CD4-positive, alpha-beta T cell treated with Interleukin-4 for 1 hour (primary cell): Measurements from ENCODE around the gene KLF18.
"Not testable (repeated sequence)": the region's sequence is repeated elsewhere in the genome, so short reads cannot be mapped to it uniquely, and the experiment has no call there.

ENCODE experiments used
- DNase-seq, 2 donors: peaks; one replicate each; pipeline ENCODE4 v3.0.0-alpha.2; 2020 to 2022

The KLF18 gene

GRCh38 chr1:44141531-44141930, at the start of gene KLF18:
TSS of gene KLF18 (minus strand) at chr1:44141631. CDS start at chr1:44141631, 0 bp downstream.
- no peak for DNase-seq

GRCh38 chr1:44174630-44175029, 33.2 kb upstream of the KLF18 start:
- DNase-seq = no peak

- DNase-seq = no peak
Measured at GRCh38 chr1:44170281-44170823, 28.9 kb upstream of the KLF18 start.

- no peak for DNase-seq
Measured at GRCh38 chr1:44168520-44169098, 27.2 kb upstream of the KLF18 start.

GRCh38 chr1:44161546-44161945, 20.1 kb upstream of the KLF18 start:
- DNase-seq = no peak

- DNase-seq = no peak
Measured at GRCh38 chr1:44158871-44159270, 17.4 kb upstream of the KLF18 start.

GRCh38 chr1:44157903-44158302, 16.5 kb upstream of the KLF18 start:
- no peak for DNase-seq

- no peak for DNase-seq
Measured at GRCh38 chr1:44154049-44154448, 12.6 kb upstream of the KLF18 start.

GRCh38 chr1:44152692-44153091, 11.3 kb upstream of the KLF18 start:
- DNase-seq = no peak

- DNase-seq = no peak
Measured at GRCh38 chr1:44151808-44152207, 10.4 kb upstream of the KLF18 start.

- DNase-seq = no peak
Measured at GRCh38 chr1:44151332-44151731, 9.9 kb upstream of the KLF18 start.

GRCh38 chr1:44147582-44147981, 6.2 kb upstream of the KLF18 start:
- no peak for DNase-seq

GRCh38 chr1:44146536-44147361, 5.3 kb upstream of the KLF18 start:
- no peak for DNase-seq

GRCh38 chr1:44144962-44145756, 3.7 kb upstream of the KLF18 start:
- no peak for DNase-seq

GRCh38 chr1:44139565-44139964, 1.9 kb downstream of the KLF18 start:
- not testable (repeated sequence) for DNase-seq

GRCh38 chr1:44138239-44138638, 3.2 kb downstream of the KLF18 start:
- no peak for DNase-seq

- DNase-seq = no peak
Measured at GRCh38 chr1:44135886-44136285, 5.5 kb downstream of the KLF18 start.

- no peak for DNase-seq
Measured at GRCh38 chr1:44134071-44134920, 7.1 kb downstream of the KLF18 start.

- no peak for DNase-seq
Measured at GRCh38 chr1:44131411-44131810, 10.0 kb downstream of the KLF18 start.

- no peak for DNase-seq
Measured at GRCh38 chr1:44129616-44130500, 11.6 kb downstream of the KLF18 start.

GRCh38 chr1:44120398-44120949, 21.0 kb downstream of the KLF18 start:
- DNase-seq = no peak
